Measurements from ENCODE around the gene HLA-DRB5. TPM values are rescaled to one million over a fixed set of nuclear protein-coding genes. Genes with fewer than 3 reads are reported as not detected.
"Not testable (repeated sequence)": the region's sequence is repeated elsewhere in the genome, so short reads cannot be mapped to it uniquely, and the experiment has no call there.

HLA-DRB5 gene
- total RNA-seq = 80.1 and 94.3 TPM in 2 replicates

DNA sequence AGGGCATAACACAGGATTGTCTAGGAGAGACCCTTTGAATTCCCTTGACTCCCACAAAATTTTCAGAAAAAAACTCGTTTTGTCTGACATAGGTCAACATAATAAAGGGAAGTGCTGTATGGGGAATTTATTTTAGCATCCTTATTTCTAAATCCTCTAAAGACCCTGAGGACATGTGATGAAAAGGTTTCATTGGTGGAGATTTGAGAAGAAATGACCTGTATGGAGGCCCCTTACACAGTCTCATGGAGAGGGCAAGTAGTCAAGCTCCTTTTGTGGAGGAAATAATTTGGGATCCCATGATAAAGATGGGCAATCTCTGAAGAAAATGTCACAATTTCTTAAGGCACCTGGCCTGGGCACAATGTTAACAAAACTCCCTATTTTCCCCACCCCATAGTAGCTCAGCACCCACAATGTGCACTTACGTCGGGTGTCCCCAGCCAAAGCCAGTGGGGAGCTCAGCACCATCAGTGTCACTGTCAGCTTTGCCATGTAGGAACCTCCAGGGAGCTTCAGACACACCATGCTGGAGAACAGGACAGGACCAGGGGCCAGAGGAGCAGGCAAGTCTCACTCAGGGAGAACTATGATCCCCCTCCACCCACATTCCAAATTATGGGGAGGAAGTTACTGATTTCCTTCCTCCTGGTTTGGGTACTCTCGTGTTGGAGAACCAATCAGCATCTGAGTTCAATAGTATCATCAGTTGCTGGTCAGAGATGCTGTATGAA lies at the start of gene HLA-DRB5:
Gene HLA-DRB5 (minus strand): TSS at position 591 of the 734 bp plus-strand sequence. CDS start 63 bp downstream, at position 528.
- intact Hi-C loops (cut with micrococcal nuclease) = loop anchor here (2.0 kb wide), 1 partner anchor 47 kb away; no protein-coding TSS in a partner anchor

DNA sequence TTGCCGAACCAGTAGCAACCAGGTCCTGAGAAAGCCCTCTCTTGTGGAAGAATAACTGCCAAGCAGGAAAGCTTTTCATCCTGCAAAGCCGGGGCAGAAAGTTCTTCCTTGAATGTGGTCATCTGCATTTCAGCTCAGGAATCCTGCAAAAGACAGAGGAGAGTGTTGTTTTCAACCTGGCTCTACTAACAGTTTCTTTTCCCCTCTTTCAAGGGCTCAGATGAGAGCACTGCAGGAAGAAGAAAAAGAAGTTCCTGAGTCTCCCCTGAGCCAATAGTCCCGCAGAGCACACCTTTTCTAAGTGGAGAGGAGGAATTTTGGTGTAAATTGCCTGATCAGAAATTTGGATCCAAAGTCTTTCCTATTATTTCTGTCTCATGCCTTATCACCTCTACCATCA lies 48.9 kb upstream of the HLA-DRB5 start:
- intact Hi-C loops (cut with micrococcal nuclease) = no loop called here

DNA sequence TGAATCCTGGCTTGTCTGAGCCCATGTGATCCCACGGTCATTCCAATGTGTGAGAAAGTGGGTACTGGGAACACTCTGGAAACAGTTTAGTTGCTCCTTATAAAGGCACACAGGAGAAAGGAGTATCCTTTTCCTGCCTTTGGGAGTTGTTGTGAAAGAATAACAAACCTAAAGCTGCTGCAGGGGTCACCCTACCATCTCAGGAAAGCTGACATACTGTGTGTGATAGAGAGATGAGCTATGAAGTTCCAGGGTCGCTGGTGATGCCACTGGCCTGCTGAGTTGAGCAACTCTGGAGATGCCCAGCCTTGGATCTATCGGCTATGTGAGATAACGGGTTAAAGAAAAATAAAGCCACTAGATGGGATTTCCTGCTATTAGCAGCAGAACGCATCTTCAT lies 47.4 kb upstream of the HLA-DRB5 start:
- intact Hi-C loops (cut with micrococcal nuclease) = not testable (repeated sequence)

DNA sequence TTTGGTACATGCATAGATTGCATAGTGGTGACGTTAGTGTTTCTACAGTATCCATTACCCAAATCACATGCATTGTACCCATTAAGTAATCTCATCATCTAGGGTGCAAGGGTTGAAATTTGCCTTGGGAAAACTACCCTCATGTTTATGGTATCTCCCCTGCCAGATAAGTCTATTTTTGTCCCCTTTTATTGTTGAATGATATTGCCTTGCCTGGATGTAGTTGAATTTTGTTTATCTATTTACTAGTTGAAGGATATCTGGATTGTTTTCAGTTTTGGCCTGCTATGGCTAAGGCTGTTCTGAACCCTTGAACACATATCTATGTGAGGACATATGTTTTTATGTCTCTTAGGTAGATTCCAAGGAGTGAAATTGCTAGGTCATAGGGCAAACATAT lies 46.2 kb upstream of the HLA-DRB5 start:
- intact Hi-C loops (cut with micrococcal nuclease) = no loop called here

DNA sequence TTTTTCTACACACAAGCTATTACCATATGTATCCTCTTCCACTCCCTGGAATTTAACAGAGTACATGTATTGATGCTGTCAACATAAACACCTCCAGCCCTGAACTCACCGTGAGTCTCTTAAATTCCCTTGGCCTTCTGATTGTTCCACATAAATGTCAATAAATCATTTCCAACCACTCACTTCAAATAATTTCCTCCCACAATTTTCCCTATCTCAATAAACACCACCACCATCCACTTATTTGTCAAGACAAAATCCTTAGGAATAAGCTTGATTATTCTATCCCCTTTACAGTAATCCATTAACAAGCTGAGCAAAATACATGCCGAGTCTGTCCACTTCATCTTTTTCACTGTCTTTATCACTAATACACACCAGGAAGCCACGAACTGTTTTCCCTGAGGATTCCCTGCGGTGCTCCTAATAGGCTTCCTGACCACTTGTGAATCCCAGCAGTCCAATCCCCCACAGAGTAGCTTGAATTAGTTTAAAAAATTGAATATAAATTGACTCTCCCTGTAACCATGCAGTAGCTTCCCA lies 40.3 kb upstream of the HLA-DRB5 start:
- intact Hi-C loops (cut with micrococcal nuclease) = loop anchor here (1.0 kb wide), 1 partner anchor 89 kb away; no protein-coding TSS in a partner anchor

DNA sequence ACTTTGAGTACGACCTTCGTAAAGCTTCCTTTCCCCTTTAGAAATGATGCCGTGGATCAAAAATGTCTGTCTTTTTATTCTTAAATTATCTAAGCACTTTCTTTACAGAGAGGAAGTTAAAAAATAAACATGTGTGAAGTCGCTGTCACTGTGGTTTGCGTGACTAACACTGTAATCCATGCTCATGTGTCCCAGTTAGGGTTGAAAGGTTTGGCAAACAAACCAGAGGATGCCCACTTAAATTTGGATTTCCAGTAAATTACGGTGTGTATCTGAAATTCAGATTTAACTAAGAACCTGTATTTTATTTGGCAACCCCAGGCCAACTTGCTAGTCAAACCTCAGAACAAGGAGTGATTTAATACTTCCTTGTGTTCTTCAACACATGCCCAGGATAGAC lies 38.5 kb upstream of the HLA-DRB5 start:
- intact Hi-C loops (cut with micrococcal nuclease) = no loop called here

DNA sequence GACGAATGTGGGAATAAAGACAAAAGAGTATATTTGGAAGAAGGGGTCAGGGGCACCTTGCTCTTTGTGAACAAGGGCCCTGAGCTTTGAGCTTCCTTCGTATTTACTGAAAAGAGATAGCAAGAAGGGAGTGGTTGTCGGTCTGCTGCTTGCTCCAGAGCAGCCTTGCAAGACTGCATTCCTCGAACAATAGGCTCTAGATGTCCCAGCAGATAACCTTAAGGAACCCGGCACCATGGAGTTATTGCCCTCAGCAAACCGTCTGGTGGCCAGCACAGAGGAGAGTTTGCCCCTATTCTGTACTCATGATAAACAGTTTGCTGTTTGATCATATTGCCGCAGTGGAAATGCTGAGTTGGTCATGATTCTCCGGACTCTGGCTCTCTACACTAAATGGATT lies 36.9 kb upstream of the HLA-DRB5 start:
- intact Hi-C loops (cut with micrococcal nuclease) = loop anchor here (1.0 kb wide), 1 partner anchor 88 kb away; no protein-coding TSS in a partner anchor

DNA sequence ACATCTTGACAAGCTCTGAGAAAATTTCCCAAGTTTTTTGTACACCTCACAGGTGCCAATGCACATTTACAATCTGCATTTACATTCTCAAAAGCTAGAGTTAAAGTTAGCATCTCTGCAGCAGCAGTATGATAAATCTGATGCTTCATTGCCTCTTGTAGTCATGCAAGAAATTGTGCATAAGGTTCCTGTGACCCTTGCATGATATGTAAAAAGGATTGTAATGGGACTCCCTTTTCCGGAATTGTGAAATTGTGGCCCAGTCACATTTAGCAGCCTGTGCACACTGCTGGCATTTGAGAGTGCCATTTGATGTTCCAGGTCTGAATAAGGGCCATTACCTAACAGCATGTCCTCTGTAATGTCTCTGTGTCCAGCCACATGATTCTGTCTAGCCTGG lies 35.4 kb upstream of the HLA-DRB5 start:
- intact Hi-C loops (cut with micrococcal nuclease) = no loop called here

DNA sequence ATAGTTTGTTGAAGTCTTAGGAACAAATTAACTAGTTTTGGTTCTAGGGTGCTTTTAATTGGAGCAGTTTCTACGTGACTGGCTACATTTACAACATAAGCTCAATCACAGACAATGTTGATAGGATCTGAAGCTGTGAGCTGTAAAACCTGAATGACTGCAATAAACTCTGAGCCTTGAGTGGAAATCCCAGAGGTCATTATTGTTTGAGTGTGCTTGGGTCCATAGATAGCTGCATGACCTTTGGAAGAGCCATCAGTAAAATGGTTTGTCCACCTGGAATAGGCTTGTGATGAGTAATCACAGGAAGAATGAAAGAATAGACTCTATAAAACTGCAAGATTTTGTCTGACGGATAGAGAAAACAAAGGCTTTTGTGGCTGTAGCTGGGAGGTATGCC lies 32.9 kb upstream of the HLA-DRB5 start:
- intact Hi-C loops (cut with micrococcal nuclease) = no loop called here

DNA sequence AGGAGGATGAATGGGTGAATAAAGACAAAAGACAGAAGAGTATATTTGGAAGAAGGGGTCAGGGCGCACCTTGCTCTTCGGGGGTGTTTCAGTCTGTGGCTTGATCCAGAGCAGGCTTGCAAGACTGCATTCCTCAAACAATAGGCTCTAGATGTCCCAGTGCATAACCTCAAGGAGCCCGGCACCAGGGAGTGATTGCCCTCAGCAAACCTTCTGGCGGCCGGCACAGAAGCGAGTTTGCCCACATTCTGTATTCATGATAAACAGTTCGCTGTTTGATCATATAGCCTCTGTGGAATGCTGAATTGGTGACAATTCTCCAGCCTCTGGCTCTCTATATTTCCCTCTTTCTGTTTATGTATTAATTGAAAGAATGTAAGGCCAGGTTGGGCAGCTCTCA lies 29.7 kb upstream of the HLA-DRB5 start:
- intact Hi-C loops (cut with micrococcal nuclease) = loop anchor here (1.0 kb wide), 1 partner anchor 36 kb away; no protein-coding TSS in a partner anchor

DNA sequence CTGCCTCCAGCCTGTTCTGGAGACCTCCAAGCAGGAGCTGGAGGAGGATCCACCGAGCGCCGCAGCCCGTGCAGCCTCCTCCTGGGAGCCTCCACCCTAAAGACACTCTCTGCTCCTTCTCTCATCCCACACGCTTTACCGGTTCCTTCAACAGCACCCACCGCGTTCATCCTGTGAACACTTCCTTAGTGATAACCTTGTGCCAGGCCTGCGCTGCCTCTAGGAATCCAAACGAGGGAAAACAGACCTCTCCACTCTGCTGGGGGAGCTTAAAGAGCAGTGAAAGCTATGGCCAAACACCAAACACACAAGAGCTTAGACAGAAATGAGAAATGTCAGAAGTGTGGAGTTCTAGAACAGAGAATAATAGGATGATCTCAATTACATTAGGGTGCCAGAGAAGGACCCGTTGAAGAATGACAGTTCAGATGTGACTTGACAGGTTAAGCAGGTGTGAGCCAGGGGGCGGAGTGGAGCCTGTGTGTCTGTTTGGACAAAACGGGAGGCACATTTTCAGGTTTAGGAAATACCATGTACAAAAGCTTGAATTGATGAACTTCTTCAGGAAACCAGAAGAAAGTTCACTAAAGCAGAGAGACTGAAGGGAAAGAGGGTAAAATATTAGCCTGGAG lies 28.5 kb upstream of the HLA-DRB5 start:
- intact Hi-C loops (cut with micrococcal nuclease) = loop anchor here (1.0 kb wide), 1 partner anchor 35 kb away; no protein-coding TSS in a partner anchor

DNA sequence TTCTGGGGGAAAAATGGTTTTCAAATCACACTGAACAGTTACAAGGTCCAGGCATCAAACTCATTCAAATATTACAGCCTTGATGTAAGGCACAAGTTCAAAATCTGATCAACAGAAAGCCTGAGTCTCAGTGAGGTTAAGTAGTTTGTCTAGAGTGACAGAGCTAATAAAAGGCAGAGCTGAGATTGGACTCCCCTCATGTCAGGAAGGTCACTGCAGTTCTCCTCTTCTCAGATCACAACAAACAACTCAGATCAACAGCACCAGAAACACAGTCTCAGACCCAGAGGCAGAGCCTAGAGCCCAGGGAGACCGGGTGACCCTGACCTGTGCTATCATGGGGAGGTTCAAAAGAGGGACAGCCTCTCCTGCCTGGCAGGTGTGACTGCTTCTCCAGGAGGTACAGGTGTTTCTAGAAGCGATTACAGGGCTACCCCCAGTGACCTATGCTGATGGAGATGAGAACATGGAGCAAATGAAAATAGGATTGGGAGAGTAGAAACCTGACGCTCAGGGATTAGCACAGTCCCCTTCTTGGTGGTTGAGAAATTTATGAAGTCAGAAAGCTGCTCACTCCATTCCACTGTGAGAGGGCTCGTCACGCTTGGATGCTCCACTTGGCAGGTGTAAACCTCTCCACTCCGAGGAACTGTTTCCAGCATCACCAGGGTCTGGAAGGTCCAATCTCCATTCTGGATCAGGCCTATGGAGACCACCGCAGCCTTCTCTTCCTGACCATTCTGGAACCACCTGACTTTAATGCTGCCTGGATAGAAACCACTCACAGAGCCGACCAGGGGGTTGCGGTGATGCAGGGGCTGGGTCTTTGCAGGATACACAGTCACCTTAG lies 24.3 kb upstream of the HLA-DRB5 start:
- intact Hi-C loops (cut with micrococcal nuclease) = no loop called here

DNA sequence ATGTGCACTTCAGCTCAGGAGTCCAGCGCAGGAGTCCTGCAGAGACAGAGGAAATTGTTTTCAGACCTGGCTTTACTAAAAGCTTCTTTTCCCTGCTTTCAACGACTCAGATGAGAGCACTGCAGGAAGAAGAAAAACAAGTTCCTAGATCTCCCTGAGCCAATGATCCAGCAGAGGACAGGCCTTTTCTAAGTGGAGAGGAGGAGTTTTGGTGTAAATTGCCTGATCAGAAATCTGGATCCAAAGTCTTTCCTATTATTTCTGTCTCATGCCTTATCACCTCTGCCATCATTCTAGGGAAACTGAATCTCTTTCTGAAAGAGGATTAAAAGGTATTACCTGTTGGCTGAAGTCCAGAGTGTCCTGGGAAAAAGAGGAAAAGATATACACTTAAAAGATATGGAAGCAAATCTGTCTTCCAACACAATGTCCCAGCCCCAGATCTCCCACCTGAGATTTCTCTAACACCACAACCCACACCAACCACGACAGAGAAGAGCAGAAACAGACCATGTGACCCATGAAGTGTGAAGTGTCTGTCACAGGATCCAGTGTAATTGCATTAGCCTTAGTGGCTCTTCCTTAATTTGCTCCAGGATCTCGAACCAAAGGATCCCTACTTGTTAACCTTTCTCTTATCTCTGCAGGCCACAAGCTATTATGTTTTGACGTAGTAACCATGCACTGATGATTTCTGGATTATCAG lies 23.1 kb upstream of the HLA-DRB5 start:
- intact Hi-C loops (cut with micrococcal nuclease) = no loop called here

DNA sequence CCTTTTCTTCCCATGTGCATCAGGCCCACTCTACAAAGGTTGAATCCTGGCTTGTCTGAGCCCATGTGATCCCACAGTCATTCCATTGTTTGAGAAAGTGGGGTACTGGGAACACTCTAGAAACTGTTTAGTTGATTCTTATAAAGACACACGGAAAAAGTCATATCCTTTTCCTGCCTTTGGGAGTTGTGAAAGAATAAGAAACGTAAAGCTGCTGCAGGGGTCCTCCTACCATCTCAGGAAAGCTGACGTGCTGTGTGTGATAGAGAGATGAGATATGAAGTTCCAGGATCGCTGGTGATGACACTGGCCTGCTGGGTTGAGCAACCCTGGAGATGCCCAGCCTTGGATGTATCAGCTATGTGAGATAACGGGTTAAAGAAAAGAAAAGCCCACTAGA lies 21.3 kb upstream of the HLA-DRB5 start:
- intact Hi-C loops (cut with micrococcal nuclease) = no loop called here

DNA sequence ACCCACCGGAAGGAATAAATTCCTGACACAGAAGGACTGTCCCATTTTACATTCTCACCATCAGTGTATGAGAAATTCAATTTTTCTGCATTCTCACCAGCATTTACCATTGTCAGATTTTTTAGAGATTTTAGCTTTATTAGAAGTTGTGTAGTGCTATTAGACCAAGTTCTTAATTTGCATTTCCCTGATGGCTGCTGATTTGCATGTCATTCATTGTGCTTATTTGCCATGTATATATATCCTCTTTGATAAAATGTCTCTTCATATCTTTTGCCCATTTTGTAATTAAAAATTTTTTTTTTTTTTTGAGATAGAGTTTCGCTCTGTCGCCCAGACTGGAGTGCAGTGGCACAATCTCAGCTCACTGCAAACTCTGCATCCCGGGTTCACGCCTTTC lies 9.8 kb upstream of the HLA-DRB5 start:
- intact Hi-C loops (cut with micrococcal nuclease) = loop anchor here (1.0 kb wide), 1 partner anchor 39 kb away; no protein-coding TSS in a partner anchor

DNA sequence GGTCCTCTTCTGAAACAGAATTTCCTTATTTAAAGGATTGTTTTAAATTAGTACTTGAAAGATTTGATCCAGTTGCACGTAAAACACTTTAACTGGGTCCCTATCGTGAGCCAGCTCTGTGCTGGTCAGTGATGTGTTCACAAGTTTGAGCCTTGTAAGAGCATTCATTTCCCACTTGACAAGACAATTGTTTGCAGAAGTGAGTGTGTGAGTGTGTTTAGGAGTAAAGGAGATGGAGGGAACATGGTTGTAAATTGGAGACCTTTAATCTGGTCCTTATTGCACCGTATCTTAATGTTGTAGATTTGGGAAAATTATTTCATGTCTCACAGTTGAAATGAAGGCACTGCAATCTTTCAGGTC lies 325 bp upstream of the HLA-DRB5 start:
- intact Hi-C loops (cut with micrococcal nuclease) = not testable (repeated sequence)

DNA sequence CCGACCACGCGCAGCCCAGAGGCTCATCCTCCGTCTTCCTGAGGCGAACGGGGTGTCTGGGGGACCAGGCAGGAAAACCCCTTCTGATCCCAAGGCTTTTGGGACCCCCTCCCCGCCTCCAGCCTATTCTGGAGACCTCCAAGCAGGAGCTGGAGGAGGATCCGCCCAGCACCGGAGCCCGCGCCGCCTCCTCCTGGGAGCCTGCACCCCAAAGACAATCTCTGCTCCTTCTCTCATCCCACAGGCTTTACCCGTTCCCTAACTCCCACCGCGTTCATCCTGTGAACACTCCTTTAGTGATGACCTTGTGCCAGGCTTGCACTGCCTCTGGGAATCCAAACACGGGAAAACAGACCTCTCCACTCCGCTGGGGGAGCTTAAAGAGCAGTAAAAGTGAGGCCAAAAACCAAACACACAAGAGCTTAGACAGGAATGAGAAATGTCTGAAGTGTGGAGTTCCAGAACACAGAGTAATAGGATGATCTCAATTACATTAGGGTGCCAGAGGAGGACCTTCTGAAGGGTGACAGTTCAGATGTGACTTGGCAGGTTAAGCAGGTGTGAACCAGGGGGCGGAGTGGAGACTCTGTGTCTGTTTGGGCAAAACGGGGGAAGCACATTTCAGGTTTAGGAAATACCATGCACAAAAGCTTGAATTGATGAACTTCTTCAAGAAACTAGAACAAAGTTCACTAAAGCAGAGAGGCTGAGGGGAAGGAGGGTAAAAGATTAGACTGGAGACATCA lies 7.6 kb downstream of the HLA-DRB5 start:
- intact Hi-C loops (cut with micrococcal nuclease) = loop anchor here (1.0 to 2.0 kb wide), 2 partner anchors 37 to 62 kb away; no protein-coding TSS in a partner anchor

DNA sequence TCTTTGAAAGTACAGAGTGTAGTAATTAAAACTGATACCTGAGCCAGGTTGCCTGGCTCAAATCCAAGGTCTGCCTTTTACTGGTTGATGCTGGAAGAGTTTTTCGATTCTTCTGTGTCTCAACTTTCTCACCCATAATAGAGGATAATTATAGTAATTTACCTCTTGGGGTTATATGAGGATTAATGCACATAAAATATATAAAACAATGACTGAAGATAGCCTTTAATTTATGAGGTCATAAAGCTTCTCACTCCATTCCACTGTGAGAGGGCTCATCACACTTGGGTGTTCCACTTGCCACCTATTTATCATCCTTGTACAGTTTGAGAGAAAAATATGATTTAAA lies 10.2 kb downstream of the HLA-DRB5 start:
- intact Hi-C loops (cut with micrococcal nuclease) = no loop called here

DNA sequence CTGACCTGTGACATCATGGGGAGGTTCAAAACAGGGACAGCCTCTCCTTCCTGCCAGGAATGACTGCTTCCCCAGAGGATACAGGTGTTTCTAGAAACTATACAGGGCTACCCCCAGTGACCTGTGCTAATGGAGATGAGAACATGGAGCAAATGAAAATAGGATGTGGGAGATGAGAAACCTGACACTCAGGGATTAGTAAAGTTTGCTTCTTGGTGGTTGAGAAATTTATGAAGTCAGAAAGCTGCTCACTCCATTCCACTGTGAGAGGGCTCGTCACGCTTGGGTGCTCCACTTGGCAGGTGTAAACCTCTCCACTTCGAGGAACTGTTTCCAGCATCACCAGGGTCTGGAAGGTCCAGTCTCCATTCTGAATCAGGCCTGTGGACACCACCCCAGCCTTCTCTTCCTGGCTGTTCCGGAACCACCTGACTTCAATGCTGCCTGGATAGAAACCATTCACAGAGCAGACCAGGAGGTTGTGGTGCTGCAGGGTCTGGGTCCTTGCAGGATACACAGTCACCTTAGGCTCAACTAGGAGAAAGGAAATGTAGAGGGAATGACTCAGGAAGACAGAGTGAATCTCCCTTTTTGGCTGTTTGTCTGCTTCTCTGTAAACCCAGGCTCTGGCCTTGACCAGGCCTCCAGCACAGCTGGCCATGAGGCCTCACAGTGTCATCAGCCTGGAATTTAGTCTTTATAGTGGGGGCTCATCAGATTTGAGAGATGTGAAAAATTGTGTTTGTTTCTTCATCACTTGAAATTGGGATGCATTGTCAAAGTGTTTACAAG lies 10.8 kb downstream of the HLA-DRB5 start:
- intact Hi-C loops (cut with micrococcal nuclease) = no loop called here
